Measurements from ENCODE around the gene XKR8. TPM values are rescaled to one million over a fixed set of nuclear protein-coding genes. Genes with fewer than 3 reads are reported as not detected.

The XKR8 gene
- total RNA-seq, 4 donors from 2014 or later = 1.8 to 4.9 (median 4.6) TPM

GRCh38 chr1:27941671-27942540 lies 17.9 kb upstream of the XKR8 start:
- no peak for TF ChIP-seq CTCF (IDR thresholded peaks at IDR 0.05; ENCODE audit: low read depth)

- no peak for TF ChIP-seq CTCF (IDR thresholded peaks at IDR 0.05; ENCODE audit: low read depth)
These were observed 14.8 kb upstream of the XKR8 start for GRCh38 chr1:27945020-27945419.

GRCh38 chr1:27949027-27949426 lies 10.7 kb upstream of the XKR8 start:
- no peak for TF ChIP-seq CTCF (IDR thresholded peaks at IDR 0.05; ENCODE audit: low read depth)

- TF ChIP-seq CTCF (IDR thresholded peaks at IDR 0.05; ENCODE audit: low read depth) = no peak
These were observed 8.4 kb upstream of the XKR8 start for GRCh38 chr1:27951396-27951795.

- TF ChIP-seq CTCF (IDR thresholded peaks at IDR 0.05; ENCODE audit: low read depth) = no peak
These were observed 7.6 kb upstream of the XKR8 start for GRCh38 chr1:27952147-27952546.

GRCh38 chr1:27954186-27954585 lies 5.6 kb upstream of the XKR8 start:
- TF ChIP-seq CTCF (IDR thresholded peaks at IDR 0.05; ENCODE audit: low read depth) = no peak

GRCh38 chr1:27955076-27955475 lies 4.7 kb upstream of the XKR8 start:
- TF ChIP-seq CTCF (IDR thresholded peaks at IDR 0.05; ENCODE audit: low read depth) = no peak

Data from subcutaneous adipose tissue (tissue), 4 donors.